AG04450 (cell line): ENCODE results near the gene GRIA3. TPM values are rescaled to one million over a fixed set of nuclear protein-coding genes. Genes with fewer than 3 reads are reported as not detected.

ENCODE experiments used
- CTCF ChIA-PET: fragments of 300-600, 350-600 bp; formaldehyde crosslinking; extraction: SDS; loops from one replicate; lab custom pipeline; 2022; ENCODE audit warnings: antibody characterized with exemption, inconsistent platforms; lab: Charles Lee
- POLR2A ChIA-PET: fragments of 350-600 bp; formaldehyde crosslinking; extraction: SDS; loops from one replicate; lab custom pipeline; 2021; ENCODE audit warnings: antibody characterized with exemption, inconsistent platforms; lab: Yijun Ruan, JAX
- DNase-seq: peaks from one replicate; pipeline ENCODE4 v3.0.0-alpha.2; 2011; ENCODE audit warnings: low read depth, low spot score
- H3K27ac ChIP-seq: one replicate; pipeline ENCODE4 v1.5.1; 2012; ENCODE audit warnings: low read depth, low read length, control low read depth
- H3K27me3 ChIP-seq: one replicate; pipeline ENCODE4 v1.6.0; 2012; ENCODE audit warnings: low read length; ENCODE audit not compliant: control insufficient read depth, insufficient read depth
- H3K4me3 ChIP-seq: 2 replicates; pipeline ENCODE4 v1.5.1; 2011; ENCODE audit warnings: mild to moderate bottlenecking, low read depth, low read length, control low read depth
- H3K9me3 ChIP-seq: 2 replicates; pipeline ENCODE4 v1.5.1; 2012; ENCODE audit warnings: low read length; ENCODE audit not compliant: control insufficient read depth, insufficient read depth
- CTCF ChIP-seq: IDR thresholded peaks from 2 replicates; pipeline ENCODE4 v1.5.1; 2011; ENCODE audit warnings: low read depth, low read length, control low read depth, inconsistent platforms
- polyA plus RNA-seq: library from polyadenylated mRNA; depleted of rRNA; stranded (reverse); fragments of >200 nt; gene quantifications from 2 replicates; pipeline ENCODE4 v1.2.3, GENCODE V29; 2011

The GRIA3 gene
- polyA plus RNA-seq, 1 experiment, result 0.06 TPM

GRCh38 chrX:123489011-123489410 lies 304.9 kb downstream of the GRIA3 start:
- POLR2A ChIA-PET, result no interaction called here
- H3K9me3 ChIP-seq, result no peaks in the 10 kb centered on the region
- H3K27ac ChIP-seq, result no peak overlapping the region
- H3K4me3 ChIP-seq, result no peak overlapping the region
- CTCF ChIA-PET, result no interaction called here
- no peak for DNase-seq
- TF ChIP-seq CTCF, result no peak
- no peaks in the 10 kb centered on the region for H3K27me3 ChIP-seq

- Histone ChIP-seq H3K4me3 (no peak overlapping the region), H3K27me3 (no peaks in the 10 kb centered on the region), H3K9me3 (no peaks in the 10 kb centered on the region), H3K27ac (no peak overlapping the region)
- POLR2A ChIA-PET, result no interaction called here
- TF ChIP-seq CTCF, result no peak
- CTCF ChIA-PET, result no interaction called here
- no peak for DNase-seq
Observed at GRCh38 chrX:123493857-123494256, 309.8 kb downstream of the GRIA3 start.

- no peaks in the 10 kb centered on the region for H3K9me3 ChIP-seq
- CTCF ChIA-PET, result no interaction called here
- TF ChIP-seq CTCF, result no peak
- H3K4me3 ChIP-seq, result no peak overlapping the region
- no peak overlapping the region for H3K27ac ChIP-seq
- H3K27me3 ChIP-seq, result no peaks in the 10 kb centered on the region
- no peak for DNase-seq
- POLR2A ChIA-PET, result no interaction called here
Observed at GRCh38 chrX:123499787-123500186, 315.7 kb downstream of the GRIA3 start.

- Histone ChIP-seq H3K4me3 (no peak overlapping the region), H3K27ac (no peak overlapping the region), H3K9me3 (no peaks in the 10 kb centered on the region), H3K27me3 (no peaks in the 10 kb centered on the region)
- POLR2A ChIA-PET, result no interaction called here
- CTCF ChIA-PET, result no interaction called here
- no peak for DNase-seq
- TF ChIP-seq CTCF, result no peak
Observed at GRCh38 chrX:123504047-123504446, 320.0 kb downstream of the GRIA3 start.

GRCh38 chrX:123504630-123505270 lies 320.7 kb downstream of the GRIA3 start:
- Histone ChIP-seq H3K4me3 (no peak overlapping the region), H3K27me3 (no peaks in the 10 kb centered on the region), H3K9me3 (no peaks in the 10 kb centered on the region), H3K27ac (no peak overlapping the region)
- CTCF ChIA-PET, result no interaction called here
- DNase-seq, result no peak
- POLR2A ChIA-PET, result no interaction called here
- TF ChIP-seq CTCF, result no peak
